A673 (cell line): Measurements from ENCODE around the gene RAPGEFL1.
"Not testable (repeated sequence)": the region's sequence is repeated elsewhere in the genome, so short reads cannot be mapped to it uniquely, and the experiment has no call there.

ENCODE experiments used
- EZH2 ChIP-seq: fragments of 200-600 bp; sonication (generic); IDR thresholded peaks from 2 replicates; pipeline ENCODE4 v1.6.1; 2017; ENCODE audit warnings: borderline replicate concordance, low read depth, mild to moderate bottlenecking, mixed read lengths, antibody characterized with exemption, low read length; ENCODE audit not compliant: poor library complexity, severe bottlenecking
- TF ChIP-seq, protein P1 (sequence below): fragments of 300-800, 200-600 bp; sonication (generic); conservative IDR thresholded peaks from 2 replicates; pipeline ENCODE4 v1.5.1; 2017; ENCODE audit warnings: low read depth, mild to moderate bottlenecking, antibody characterized with exemption, low read length, moderate library complexity, mixed read lengths

GRCh38 chr17:40229146-40229545, 51.9 kb downstream of the RAPGEFL1 start:
- TF ChIP-seq, protein P1, sequence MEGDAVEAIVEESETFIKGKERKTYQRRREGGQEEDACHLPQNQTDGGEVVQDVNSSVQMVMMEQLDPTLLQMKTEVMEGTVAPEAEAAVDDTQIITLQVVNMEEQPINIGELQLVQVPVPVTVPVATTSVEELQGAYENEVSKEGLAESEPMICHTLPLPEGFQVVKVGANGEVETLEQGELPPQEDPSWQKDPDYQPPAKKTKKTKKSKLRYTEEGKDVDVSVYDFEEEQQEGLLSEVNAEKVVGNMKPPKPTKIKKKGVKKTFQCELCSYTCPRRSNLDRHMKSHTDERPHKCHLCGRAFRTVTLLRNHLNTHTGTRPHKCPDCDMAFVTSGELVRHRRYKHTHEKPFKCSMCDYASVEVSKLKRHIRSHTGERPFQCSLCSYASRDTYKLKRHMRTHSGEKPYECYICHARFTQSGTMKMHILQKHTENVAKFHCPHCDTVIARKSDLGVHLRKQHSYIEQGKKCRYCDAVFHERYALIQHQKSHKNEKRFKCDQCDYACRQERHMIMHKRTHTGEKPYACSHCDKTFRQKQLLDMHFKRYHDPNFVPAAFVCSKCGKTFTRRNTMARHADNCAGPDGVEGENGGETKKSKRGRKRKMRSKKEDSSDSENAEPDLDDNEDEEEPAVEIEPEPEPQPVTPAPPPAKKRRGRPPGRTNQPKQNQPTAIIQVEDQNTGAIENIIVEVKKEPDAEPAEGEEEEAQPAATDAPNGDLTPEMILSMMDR, result not testable (repeated sequence)
- not testable (repeated sequence) for TF ChIP-seq EZH2
